A549 (cell line): ENCODE results near the gene NPIPB8. TPM values are rescaled to one million over a fixed set of nuclear protein-coding genes. Genes with fewer than 3 reads are reported as not detected.

Source experiments
- ATAC-seq, 2 experiments: fragments of 200-7000 bp in 1 of 2; fragments of >200 bp in 1 of 2; cut with Nextera tagmentation in 1 of 2; cut with Tn5 transposase in 1 of 2; 3 replicates each; pipeline versions ENCODE4 v1.8.0 to v1.9.1; 2018 to 2020; ENCODE audit warnings: mild to moderate bottlenecking in 1 of 2, moderate library complexity in 1 of 2
- CTCF ChIA-PET: fragments of 300-600 bp; sonication (Branson Sonifier 250); formaldehyde crosslinking; extraction: SDS; loops from one replicate; lab custom pipeline; 2021; ENCODE audit warnings: antibody characterized with exemption, inconsistent platforms; lab: Yijun Ruan, JAX
- POLR2A ChIA-PET: fragments of 350-600 bp; formaldehyde crosslinking; extraction: SDS; loops from one replicate; lab custom pipeline; 2021; ENCODE audit warnings: antibody characterized with exemption, inconsistent platforms; lab: Yijun Ruan, JAX
- DNase-seq, 2 experiments: peaks; one replicate each; pipeline versions ENCODE4 v3.0.0 to v3.0.0-alpha.2; 2011 to 2016; ENCODE audit warnings: low read depth in 1 of 2, low spot score in 1 of 2
- FAIRE-seq: peaks from 2 replicates; lab custom pipeline; 2011; peaks lifted over from hg19 to GRCh38; lab: Jason Lieb, UNC
- H3K27ac ChIP-seq, 2 experiments: fragments of >200 bp; sonication (Bioruptor Twin); formaldehyde crosslinking; 3 replicates each; pipeline ENCODE4 v1.5.1; 2016 to 2017
- H3K4me1 ChIP-seq: fragments of >200 bp; sonication (Bioruptor Twin); formaldehyde crosslinking; 3 replicates; pipeline ENCODE4 v1.6.1; 2016
- H3K4me2 ChIP-seq: fragments of >200 bp; sonication (Bioruptor Twin); formaldehyde crosslinking; 3 replicates; pipeline ENCODE4 v1.6.1; 2016
- H3K4me3 ChIP-seq: fragments of >200 bp; sonication (Bioruptor Twin); formaldehyde crosslinking; 3 replicates; pipeline ENCODE4 v1.5.1; 2016
- H3K9me3 ChIP-seq: fragments of >200 bp; sonication (Bioruptor Twin); formaldehyde crosslinking; 3 replicates; pipeline ENCODE4 v1.6.1; 2016
- CBX2 ChIP-seq: fragments of 200-600 bp; sonication (generic); IDR thresholded peaks from 2 replicates; pipeline ENCODE4 v1.6.1; 2016; ENCODE audit warnings: low read depth, mild to moderate bottlenecking, borderline replicate concordance
- CEBPB ChIP-seq, 2 experiments: fragments of >200 bp in 1 of 2; sonication (Bioruptor Twin) in 1 of 2; formaldehyde crosslinking in 1 of 2; IDR thresholded peaks; 2 replicates each; pipeline ENCODE4 v1.6.1; 2012 to 2016
- CTCF ChIP-seq: fragments of >200 bp; sonication (Bioruptor Twin); formaldehyde crosslinking; IDR thresholded peaks from 3 replicates; pipeline ENCODE4 v1.5.1; 2016
- EHF ChIP-seq: fragments of 250-450 bp; sonication (Bioruptor Pico); IDR thresholded peaks from 2 replicates; pipeline ENCODE4 v1.5.0; 2020; ENCODE audit warnings: mild to moderate bottlenecking
- EHMT2 ChIP-seq: fragments of 200-600 bp; sonication (generic); IDR thresholded peaks from 2 replicates; pipeline ENCODE4 v1.6.1; 2016; ENCODE audit warnings: antibody characterized with exemption, low read depth, mild to moderate bottlenecking, moderate library complexity
- ELK1 ChIP-seq: fragments of 150-350 bp; IDR thresholded peaks from 2 replicates; pipeline ENCODE4 v1.6.1; 2014; ENCODE audit warnings: low read depth, mild to moderate bottlenecking, low read length
- FOSL2 ChIP-seq, 2 experiments: fragments of 450-650 bp in 1 of 2; fragments of >200 bp in 1 of 2; sonication (Bioruptor Twin) in 1 of 2; formaldehyde crosslinking; IDR thresholded peaks; 2 replicates each; pipeline versions ENCODE4 v1.5.0 to v1.6.1; 2016 to 2020; ENCODE audit warnings: mild to moderate bottlenecking in 1 of 2, moderate library complexity in 1 of 2
- HDAC2 ChIP-seq: fragments of 200-600 bp; sonication (generic); IDR thresholded peaks from 2 replicates; pipeline ENCODE4 v1.6.1; 2016
- HMGXB4 ChIP-seq: fragments of 250-450 bp; sonication (Bioruptor Pico); IDR thresholded peaks from 2 replicates; pipeline ENCODE4 v1.5.0; 2021; ENCODE audit warnings: mild to moderate bottlenecking, moderate library complexity, borderline replicate concordance
- HOXA7 ChIP-seq: fragments of 250-450 bp; sonication (Bioruptor Pico); IDR thresholded peaks from 2 replicates; pipeline ENCODE4 v1.5.0; 2020; ENCODE audit warnings: mild to moderate bottlenecking, moderate library complexity
- KDM5A ChIP-seq: fragments of 200-600 bp; sonication (generic); IDR thresholded peaks from 2 replicates; pipeline ENCODE4 v1.6.1; 2016; ENCODE audit warnings: antibody characterized with exemption, mild to moderate bottlenecking
- MAFK ChIP-seq: fragments of 450-650 bp; IDR thresholded peaks from 2 replicates; pipeline ENCODE4 v1.6.1; 2014; ENCODE audit not compliant: partially characterized antibody
- MYC ChIP-seq: IDR thresholded peaks from 2 replicates; pipeline ENCODE4 v1.6.1; 2012; ENCODE audit warnings: mild to moderate bottlenecking, inconsistent platforms, low read length, improper control_type of control experiment, borderline replicate concordance
- NFE2L2 ChIP-seq: fragments of 150-350 bp; conservative IDR thresholded peaks from 2 replicates; pipeline ENCODE4 v1.6.1; 2014; ENCODE audit warnings: low read length
- PBX3 ChIP-seq: IDR thresholded peaks from 2 replicates; pipeline ENCODE4 v1.6.1; 2012
- POLR2A ChIP-seq: IDR thresholded peaks from 2 replicates; pipeline ENCODE4 v1.6.1; 2012; ENCODE audit warnings: mild to moderate bottlenecking, low read length
- RAD21 ChIP-seq, 2 experiments: fragments of >200 bp in 1 of 2; sonication (Bioruptor Twin) in 1 of 2; formaldehyde crosslinking in 1 of 2; IDR thresholded peaks in 1 of 2; conservative IDR thresholded peaks in 1 of 2; 2 replicates in 1 of 2; 3 replicates in 1 of 2; pipeline ENCODE4 v1.6.1; 2012 to 2018; ENCODE audit warnings: inconsistent platforms in 1 of 2
- RARB ChIP-seq: fragments of 250-450 bp; sonication (Bioruptor Pico); IDR thresholded peaks from 2 replicates; pipeline ENCODE4 v1.8.0; 2021; ENCODE audit warnings: mild to moderate bottlenecking, moderate library complexity
- RNF2 ChIP-seq: fragments of 200-600 bp; sonication (generic); IDR thresholded peaks from 2 replicates; pipeline ENCODE4 v1.6.1; 2016; ENCODE audit warnings: low read depth, mild to moderate bottlenecking, antibody characterized with exemption, moderate library complexity, borderline replicate concordance
- TFCP2L1 ChIP-seq: fragments of 250-450 bp; sonication (Bioruptor Pico); IDR thresholded peaks from 2 replicates; pipeline ENCODE4 v1.5.0; 2021; ENCODE audit warnings: mild to moderate bottlenecking
- TP53 ChIP-seq: fragments of 250-450 bp; sonication (Bioruptor Pico); IDR thresholded peaks from 2 replicates; pipeline ENCODE4 v1.5.0; 2021; ENCODE audit warnings: mild to moderate bottlenecking, moderate library complexity
- USF2 ChIP-seq: fragments of 450-650 bp; IDR thresholded peaks from 2 replicates; pipeline ENCODE4 v1.6.1; 2014; ENCODE audit warnings: antibody characterized with exemption
- ZNF302 ChIP-seq: fragments of 250-450 bp; sonication (Bioruptor Pico); IDR thresholded peaks from 2 replicates; pipeline ENCODE4 v1.9.0; 2021; ENCODE audit warnings: inconsistent platforms, mild to moderate bottlenecking, moderate library complexity
- WGBS: methylation state at CpG from one replicate; pipeline ENCODE4 v1.1.6; 2017; ENCODE audit errors: missing lambda C conversion rate; 5-methylcytosine and 5-hydroxymethylcytosine counted together
- polyA plus RNA-seq, 4 experiments: library from polyadenylated mRNA; depleted of rRNA in 3 of 4; stranded (reverse); fragments of >200 nt; fragmentation: RNase III in 1 of 4; extraction: RNeasy Plus Mini Kit Qiagen cat#74134 plus additional on column Dnase treatment in 1 of 4; gene quantifications; 2 replicates in 3 of 4; 3 replicates in 1 of 4; pipeline ENCODE4 v1.2.3, GENCODE V29; 2011 to 2017

NPIPB8 gene
- polyA plus RNA-seq, 2 of the 4 experiments (the other 2 are of a cell fraction) = 0.98 to 1.0 TPM

- DNase-seq (no peak), FAIRE-seq (no peak), ATAC-seq (no peak)
- TF ChIP-seq RNF2 = no peak
- TF ChIP-seq CBX2 = no peak
- no peak for TF ChIP-seq CEBPB (IDR thresholded peaks at IDR 0.05)
- no peak for TF ChIP-seq FOSL2 (IDR thresholded peaks at IDR 0.05)
- no peak for TF ChIP-seq FOSL2 (CRISPR knock-in tag; IDR thresholded peaks at IDR 0.05)
- no peak for TF ChIP-seq RARB (CRISPR knock-in tag)
- TF ChIP-seq ELK1 = no peak
- no peak for TF ChIP-seq EHMT2
- TF ChIP-seq EHF (CRISPR knock-in tag) = no peak
- TF ChIP-seq POLR2A = no peak
- no peak for TF ChIP-seq HOXA7 (CRISPR knock-in tag)
- TF ChIP-seq ZNF302 (CRISPR knock-in tag) = no peak
- TF ChIP-seq CTCF = no peak
- TF ChIP-seq HDAC2 = no peak
- Histone ChIP-seq H3K27ac (no peak overlapping the region), H3K4me2 (no peak overlapping the region), H3K4me1 (no peaks in the 10 kb centered on the region), H3K4me3 (no peak overlapping the region), H3K9me3 (no peaks in the 10 kb centered on the region)
- CTCF ChIA-PET = interaction anchor here (1.8 to 2.1 kb wide), 2 partner anchors 21 to 327 kb away, joined by 4 to 9 read pairs; no protein-coding TSS in a partner anchor
- 72% methylated on average over 8 of the region's 8 CpGs for WGBS
- POLR2A ChIA-PET = no interaction called here
These were observed 33.7 kb upstream of the NPIPB8 start for GRCh38 chr16:28604186-28604565.

- DNase-seq (no peak), ATAC-seq (no peak), FAIRE-seq (no peak)
- POLR2A ChIA-PET = no interaction called here
- WGBS = 85% methylated on average over 13 of the region's 16 CpGs
- Histone ChIP-seq H3K9me3 (no peaks in the 10 kb centered on the region), H3K27ac (no peak overlapping the region), H3K4me1 (peaks cover 13% of the 10 kb centered on the region; the same call in 2 of the 3 replicates), H3K4me3 (no peak overlapping the region), H3K4me2 (no peak overlapping the region)
- TF ChIP-seq RARB (CRISPR knock-in tag) (no peak), KDM5A (no peak), NFE2L2 (no peak), POLR2A (no peak), RAD21 (conservative IDR thresholded peaks at IDR 0.05 in 1 of 2, IDR thresholded peaks at IDR 0.05 in 1 of 2) (no peak), CTCF (no peak), PBX3 (no peak), USF2 (no peak), MYC (no peak), TFCP2L1 (CRISPR knock-in tag) (no peak), EHF (CRISPR knock-in tag) (no peak), TP53 (no peak), MAFK (no peak), HMGXB4 (CRISPR knock-in tag) (no peak)
- CTCF ChIA-PET = interaction anchor here (0.6 to 2.1 kb wide), 3 partner anchors 10 to 329 kb away, joined by 3 to 6 read pairs (median 3); no protein-coding TSS in a partner anchor
These were observed 31.4 kb upstream of the NPIPB8 start for GRCh38 chr16:28606291-28607115.
